Measurements from ENCODE around the gene ZSCAN22. TPM values are rescaled to one million over a fixed set of nuclear protein-coding genes. Genes with fewer than 3 reads are reported as not detected.
A peak's percentile ranks its signal among the peaks of the same experiment; 100 is the strongest.

ZSCAN22 gene
- total and polyA plus RNA-seq, 2 of the 13 experiments (the other 11 are each of a cell fraction or from before 2014, with no cell fraction given) = 2.5 to 3.5 TPM

- TF ChIP-seq THRA (CRISPR knock-in tag; IDR thresholded peaks at IDR 0.05; ENCODE audit: borderline replicate concordance) (peak; percentile 32; the same call in 1 of the 2 replicates), RXRA (CRISPR knock-in tag; IDR thresholded peaks at IDR 0.05) (no peak; the same call in none of the 2 replicates), ZNF10 (CRISPR knock-in tag; IDR thresholded peaks at IDR 0.05; ENCODE audit: borderline replicate concordance, low read depth) (no peak), RFXAP (CRISPR knock-in tag; IDR thresholded peaks at IDR 0.05; ENCODE audit: borderline replicate concordance) (no peak), ZFP82 (CRISPR knock-in tag; IDR thresholded peaks at IDR 0.05; ENCODE audit: borderline replicate concordance) (0 out of 2 replicates have a peak, but pooled peaks have one; percentile 20), MIER3 (CRISPR knock-in tag; IDR thresholded peaks at IDR 0.05; ENCODE audit: borderline replicate concordance) (no peak), ZNF431 (CRISPR knock-in tag; IDR thresholded peaks at IDR 0.05; ENCODE audit: borderline replicate concordance, low read depth) (peak; percentile 64; the same call in 1 of the 2 replicates), PRDM10 (CRISPR knock-in tag; IDR thresholded peaks at IDR 0.05; ENCODE audit: low read depth) (0 out of 2 replicates have a peak, but pooled peaks have one; percentile 22), KLF16 (CRISPR knock-in tag; IDR thresholded peaks at IDR 0.05) (no peak), ZNF296 (CRISPR knock-in tag; conservative IDR thresholded peaks at IDR 0.05) (0 out of 2 replicates have a peak, but pooled peaks have one; percentile 51), IRF2 (CRISPR knock-in tag; IDR thresholded peaks at IDR 0.05) (0 out of 2 replicates have a peak, but pooled peaks have one; percentile 5), ZNF510 (CRISPR knock-in tag; IDR thresholded peaks at IDR 0.05; ENCODE audit: low read depth) (peak; percentile 68; the same call in 1 of the 2 replicates), CREM (IDR thresholded peaks at IDR 0.05) (peak; percentile 63), CREM (CRISPR knock-in tag; IDR thresholded peaks at IDR 0.05) (no peak), STAG1 (CRISPR knock-in tag; IDR thresholded peaks at IDR 0.05) (peak; percentile 8; the same call in 1 of the 2 replicates), FOSL2 (CRISPR knock-in tag; IDR thresholded peaks at IDR 0.05) (peak; percentile 24; the same call in 1 of the 2 replicates), ZNF749 (CRISPR knock-in tag; IDR thresholded peaks at IDR 0.05; ENCODE audit: borderline replicate concordance) (no peak), ZSCAN30 (CRISPR knock-in tag; IDR thresholded peaks at IDR 0.05) (peak; percentile 59; the same call in 1 of the 2 replicates), ZNF503 (CRISPR knock-in tag; IDR thresholded peaks at IDR 0.05) (0 out of 2 replicates have a peak, but pooled peaks have one; percentile 59)
Measured at GRCh38 chr19:58279042-58279924, 47.5 kb upstream of the ZSCAN22 start (continued).
